NCI-H510A (cell line): ENCODE results near the gene TEX13C.
"Not testable (repeated sequence)": the region's sequence is repeated elsewhere in the genome, so short reads cannot be mapped to it uniquely, and the experiment has no call there.

Experiments used
- DNase-seq: peaks from one replicate; lab custom pipeline; 2025; lab: John Stamatoyannopoulos, UW

TEX13C gene

GRCh38 chrX:125319646-125320521, at the start of gene TEX13C:
TSS of gene TEX13C (plus strand) at chrX:125319871. CDS start at chrX:125320120, 249 bp downstream.
- no peak for DNase-seq

GRCh38 chrX:125287282-125287681, 32.4 kb upstream of the TEX13C start:
- DNase-seq, result no peak

- DNase-seq, result no peak
These were observed 31.3 kb upstream of the TEX13C start for GRCh38 chrX:125288343-125288742.

- no peak for DNase-seq
These were observed 30.5 kb upstream of the TEX13C start for GRCh38 chrX:125289209-125289608.

GRCh38 chrX:125289920-125290319, 29.8 kb upstream of the TEX13C start:
- no peak for DNase-seq

- no peak for DNase-seq
These were observed 28.5 kb upstream of the TEX13C start for GRCh38 chrX:125291124-125291523.

GRCh38 chrX:125293850-125294780, 25.6 kb upstream of the TEX13C start:
- DNase-seq, result no peak

GRCh38 chrX:125295337-125295736, 24.3 kb upstream of the TEX13C start:
- no peak for DNase-seq

- no peak for DNase-seq
These were observed 20.8 kb upstream of the TEX13C start for GRCh38 chrX:125298871-125299270.

GRCh38 chrX:125306335-125306866, 13.3 kb upstream of the TEX13C start:
- no peak for DNase-seq

GRCh38 chrX:125308653-125309052, 11.0 kb upstream of the TEX13C start:
- DNase-seq, result no peak

GRCh38 chrX:125319166-125319565, 505 bp upstream of the TEX13C start:
- not testable (repeated sequence) for DNase-seq

- DNase-seq, result no peak
These were observed 2.8 kb downstream of the TEX13C start for GRCh38 chrX:125322431-125322830.

- DNase-seq, result no peak
These were observed 6.9 kb downstream of the TEX13C start for GRCh38 chrX:125326599-125326998.

GRCh38 chrX:125327891-125328290, 8.2 kb downstream of the TEX13C start:
- no peak for DNase-seq

GRCh38 chrX:125333583-125333982, 13.9 kb downstream of the TEX13C start:
- DNase-seq, result no peak

- no peak for DNase-seq
These were observed 20.8 kb downstream of the TEX13C start for GRCh38 chrX:125340490-125340889.

- no peak for DNase-seq
These were observed 54.5 kb downstream of the TEX13C start for GRCh38 chrX:125374169-125374568.
